GM12891 (cell line): ENCODE results near the gene DDX31.

Source experiments
- DNase-seq: peaks from one replicate; pipeline ENCODE4 v3.0.0; 2011; ENCODE audit warnings: low spot score; ENCODE audit not compliant: insufficient read length
- FAIRE-seq: peaks from 2 replicates; lab custom pipeline; 2011; peaks lifted over from hg19 to GRCh38; lab: Jason Lieb, UNC
- PAX5 ChIP-seq: IDR thresholded peaks from 2 replicates; pipeline ENCODE4 v1.6.1; 2011; ENCODE audit warnings: low read length, moderate library complexity, mild to moderate bottlenecking; ENCODE audit not compliant: insufficient read depth, severe bottlenecking
- POLR2A ChIP-seq: IDR thresholded peaks from 2 replicates; pipeline ENCODE4 v1.6.1; 2011; ENCODE audit warnings: low read depth, low read length, control low read depth
- POLR2AphosphoS5 ChIP-seq: IDR thresholded peaks from 2 replicates; pipeline ENCODE4 v1.6.1; 2011; ENCODE audit warnings: low read depth, low read length, control low read depth
- POU2F2 ChIP-seq: IDR thresholded peaks from 2 replicates; pipeline ENCODE4 v1.6.1; 2011; ENCODE audit warnings: low read depth, mild to moderate bottlenecking, control low read depth, low read length, moderate library complexity
- SPI1 ChIP-seq: IDR thresholded peaks from 2 replicates; pipeline ENCODE4 v1.6.1; 2011; ENCODE audit warnings: low read depth, low read length, control low read depth
- TAF1 ChIP-seq: IDR thresholded peaks from 2 replicates; pipeline ENCODE4 v1.6.1; 2011; ENCODE audit warnings: low read depth, low read length, control low read depth

The DDX31 gene

GRCh38 chr9:132591751-132592314 lies 78.0 kb downstream of the DDX31 start:
- FAIRE-seq: no peak
- no peak for DNase-seq

DNA sequence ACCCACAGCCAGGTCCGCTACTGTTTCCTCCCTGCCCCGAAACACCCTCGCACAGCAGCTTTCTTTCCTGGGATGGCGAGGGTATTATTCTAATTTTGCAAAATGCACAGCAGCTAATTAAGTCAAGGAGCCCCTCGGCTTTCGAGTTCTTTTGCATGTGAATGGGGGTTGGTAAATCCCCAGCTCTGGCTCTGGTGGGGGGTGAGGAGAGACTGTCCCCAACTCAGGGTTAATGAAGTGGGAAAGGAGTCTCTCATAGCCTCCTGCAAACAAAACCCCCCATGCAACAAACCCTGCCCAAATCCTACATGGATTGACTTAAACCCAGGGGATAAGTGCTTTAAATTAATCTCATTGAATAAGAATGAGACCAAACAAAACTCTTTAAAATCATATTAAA lies 78.5 kb downstream of the DDX31 start:
- no peak for DNase-seq
- TF ChIP-seq POLR2AphosphoS5: no peak
- TF ChIP-seq TAF1: no peak
- TF ChIP-seq SPI1: no peak
- TF ChIP-seq POU2F2: no peak
- TF ChIP-seq POLR2A: no peak
- TF ChIP-seq PAX5: no peak
- FAIRE-seq: no peak

More at GRCh38 chr9:132591751-132592314, 78.0 kb downstream of the DDX31 start:
- TF ChIP-seq POLR2A (no peak), TAF1 (no peak), POU2F2 (no peak), PAX5 (no peak), POLR2AphosphoS5 (no peak), SPI1 (no peak)

DNA sequence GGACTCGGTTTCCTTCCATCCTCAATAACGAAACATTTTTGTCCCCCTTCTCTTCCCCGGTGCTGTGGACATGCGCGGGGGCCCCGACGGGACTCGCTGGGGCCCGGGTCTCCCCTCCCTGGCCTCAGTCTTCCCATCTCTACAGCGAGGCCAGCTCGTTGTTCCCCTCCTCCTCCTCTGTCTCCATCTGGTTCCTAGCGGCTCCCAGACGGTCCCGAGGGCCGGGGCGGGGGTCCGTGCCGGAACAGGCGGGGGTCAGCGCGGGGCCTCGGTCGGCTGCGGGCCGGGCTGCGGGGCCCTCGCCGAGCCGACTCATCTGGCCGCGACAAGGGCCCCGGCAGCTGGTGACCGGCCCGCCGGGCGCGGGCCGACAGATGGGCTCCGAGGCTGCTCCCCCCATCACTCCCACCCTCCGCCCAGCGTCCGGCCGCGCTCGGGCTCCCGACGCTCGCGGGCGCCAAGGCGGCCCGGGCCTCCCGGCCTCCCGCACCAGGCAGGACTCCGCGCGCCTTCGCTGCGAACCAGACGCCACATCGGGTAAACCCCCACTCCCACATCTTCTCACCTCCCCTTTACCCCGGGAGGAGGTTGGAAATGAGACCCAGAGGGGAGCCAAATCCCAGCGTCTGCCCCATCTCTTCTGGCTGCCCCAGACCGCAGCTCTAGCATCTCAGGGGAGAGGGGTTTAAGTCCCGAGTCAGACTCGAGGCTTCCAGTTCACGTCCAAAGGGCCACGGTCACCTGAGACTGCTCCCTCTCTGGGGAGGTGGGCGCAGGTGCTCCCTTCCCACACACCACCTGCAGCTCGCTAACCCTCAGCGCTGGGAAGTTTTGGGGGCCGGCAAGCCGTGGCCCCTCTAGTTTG lies 79.2 kb downstream of the DDX31 start:
- DNase-seq (no peak), FAIRE-seq (no peak)

DNA sequence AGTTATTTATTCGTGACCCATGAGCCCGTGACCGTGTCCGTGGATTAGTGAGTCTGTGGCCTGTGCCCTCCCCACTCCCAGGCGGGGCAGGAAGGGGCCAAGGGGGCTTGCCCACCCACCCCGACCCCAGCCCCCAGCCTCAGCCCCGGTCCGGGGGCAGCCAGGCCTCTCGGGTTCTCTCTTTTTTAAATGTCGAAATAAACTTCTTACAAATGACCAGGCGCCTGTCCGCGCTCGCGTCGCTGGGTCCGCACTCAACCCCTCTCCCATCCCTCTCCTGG lies 79.8 kb downstream of the DDX31 start:
- TF ChIP-seq POU2F2 (no peak), POLR2AphosphoS5 (no peak), SPI1 (no peak), TAF1 (no peak), POLR2A (no peak), PAX5 (no peak)
- DNase-seq (no peak), FAIRE-seq (no peak)

More for the DNA sequence above, 79.2 kb downstream of the DDX31 start:
- TF ChIP-seq SPI1: no peak
- no peak for TF ChIP-seq POU2F2
- no peak for TF ChIP-seq TAF1
- no peak for TF ChIP-seq POLR2A
- TF ChIP-seq PAX5: no peak
- TF ChIP-seq POLR2AphosphoS5: no peak

- DNase-seq: no peak
- FAIRE-seq: no peak
- TF ChIP-seq TAF1: no peak
- no peak for TF ChIP-seq SPI1
- no peak for TF ChIP-seq POLR2A
- TF ChIP-seq PAX5: no peak
- no peak for TF ChIP-seq POU2F2
- TF ChIP-seq POLR2AphosphoS5: no peak
These were observed 80.4 kb downstream of the DDX31 start for GRCh38 chr9:132589148-132590036.

- TF ChIP-seq POLR2AphosphoS5 (no peak), TAF1 (no peak), PAX5 (no peak), SPI1 (no peak), POLR2A (no peak)
- no peak for FAIRE-seq
- DNase-seq: no peak
These were observed 81.2 kb downstream of the DDX31 start for GRCh38 chr9:132588501-132589147.

DNA sequence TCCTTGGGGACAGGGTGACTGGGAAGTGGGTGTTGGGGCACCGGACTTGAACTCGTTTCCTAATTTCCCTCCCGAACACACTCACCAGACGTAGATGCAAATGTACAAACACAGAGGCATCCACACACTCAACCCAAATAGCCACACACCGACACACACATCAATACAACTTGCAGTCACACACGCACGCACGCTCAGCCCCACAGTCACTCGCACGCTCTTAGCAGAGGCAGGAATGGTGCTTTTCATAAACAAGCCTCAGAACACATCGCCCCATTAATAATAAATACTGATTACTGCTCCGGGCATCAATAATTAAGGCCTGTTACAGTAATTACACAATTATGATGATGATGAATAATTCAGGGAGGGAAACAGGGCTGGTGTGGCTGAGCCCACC lies 81.7 kb downstream of the DDX31 start:
- FAIRE-seq (no peak), DNase-seq (no peak)
- no peak for TF ChIP-seq POLR2A
- TF ChIP-seq PAX5: no peak
- no peak for TF ChIP-seq POLR2AphosphoS5
- no peak for TF ChIP-seq SPI1
- no peak for TF ChIP-seq POU2F2
- TF ChIP-seq TAF1: no peak

DNA sequence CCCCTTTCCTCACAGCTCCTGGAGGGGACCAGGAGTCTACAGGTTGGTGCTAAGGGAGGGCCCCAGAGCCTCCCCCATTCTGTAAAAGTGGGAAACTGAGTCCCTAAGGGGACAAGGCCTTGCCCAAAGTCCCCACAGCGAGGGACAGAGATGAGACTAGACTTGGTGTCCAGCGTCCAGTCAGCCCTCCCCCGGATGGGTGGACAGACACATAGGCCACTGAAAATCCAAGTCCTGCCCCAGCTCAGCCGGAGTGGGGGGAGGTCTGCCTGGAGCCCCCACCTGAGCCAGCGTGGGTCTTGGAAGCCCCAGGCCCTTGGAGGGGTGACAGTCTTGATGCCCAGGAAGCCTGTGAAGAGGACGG lies 82.2 kb downstream of the DDX31 start:
- DNase-seq: no peak
- TF ChIP-seq TAF1 (no peak), PAX5 (no peak), POU2F2 (no peak), SPI1 (no peak), POLR2A (no peak), POLR2AphosphoS5 (no peak)
- FAIRE-seq: no peak
